Dedifferentiated amniotic fluid mesenchymal stem cell (primary cell): Measurements from ENCODE around the gene MAP3K19.

ENCODE experiments used
- DNase-seq: peaks from one replicate; pipeline ENCODE4 v3.0.0-alpha.2; 2016; ENCODE audit errors: extremely low spot score

MAP3K19 gene

DNA sequence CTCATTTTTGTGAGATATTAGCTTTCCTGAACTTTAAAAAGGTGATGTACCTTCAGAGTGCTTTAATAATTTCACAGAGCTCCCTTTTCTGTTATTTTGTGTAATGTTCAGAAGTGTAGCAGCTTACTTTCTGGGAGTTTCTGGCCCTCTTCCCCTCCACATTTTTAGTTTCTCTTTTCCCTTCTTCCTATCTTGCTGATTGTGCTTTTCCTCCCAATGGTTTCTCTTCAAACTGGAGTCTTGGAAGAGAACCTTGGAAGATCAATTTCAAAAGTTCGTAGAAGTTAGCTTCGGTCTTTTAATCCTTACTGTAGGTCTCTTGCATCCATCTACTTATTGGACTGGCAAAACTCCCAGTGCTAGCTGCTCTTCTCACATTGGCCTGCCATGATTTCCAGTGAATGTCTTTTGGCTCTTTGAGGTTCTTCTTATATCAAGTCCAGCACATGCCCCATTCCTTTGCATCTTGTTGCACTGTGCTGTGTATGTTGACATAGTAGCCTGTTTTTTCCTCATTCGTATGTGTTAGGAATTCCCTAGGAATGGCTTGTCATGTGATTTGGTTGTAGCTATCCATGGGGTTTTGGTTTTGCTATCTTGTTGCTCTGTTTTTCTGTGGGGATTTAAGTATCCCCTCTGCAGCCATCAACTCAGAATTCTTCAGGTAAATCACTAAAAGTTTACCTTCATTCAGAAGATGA, 120.9 kb downstream of the MAP3K19 start:
- DNase-seq: no peak

DNA sequence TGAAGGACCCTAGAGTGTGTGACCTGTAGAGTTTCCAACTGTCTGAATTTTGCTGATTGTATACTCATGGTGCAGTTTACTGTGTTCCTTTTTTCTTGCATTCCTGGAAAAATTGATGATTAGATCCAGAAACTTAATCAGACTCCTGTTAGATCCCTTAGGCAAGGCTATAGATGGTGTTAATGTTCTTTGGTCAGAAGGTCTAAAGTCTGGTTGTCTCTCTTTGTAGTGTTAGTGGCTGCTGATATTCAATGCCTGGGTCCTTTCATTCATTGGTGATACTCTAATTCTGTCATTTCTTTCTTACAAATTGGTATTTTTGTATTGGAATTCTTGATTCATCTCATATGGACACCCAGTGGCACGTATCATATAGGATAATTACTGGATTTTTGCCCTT, 122.3 kb downstream of the MAP3K19 start:
- no peak for DNase-seq

DNA sequence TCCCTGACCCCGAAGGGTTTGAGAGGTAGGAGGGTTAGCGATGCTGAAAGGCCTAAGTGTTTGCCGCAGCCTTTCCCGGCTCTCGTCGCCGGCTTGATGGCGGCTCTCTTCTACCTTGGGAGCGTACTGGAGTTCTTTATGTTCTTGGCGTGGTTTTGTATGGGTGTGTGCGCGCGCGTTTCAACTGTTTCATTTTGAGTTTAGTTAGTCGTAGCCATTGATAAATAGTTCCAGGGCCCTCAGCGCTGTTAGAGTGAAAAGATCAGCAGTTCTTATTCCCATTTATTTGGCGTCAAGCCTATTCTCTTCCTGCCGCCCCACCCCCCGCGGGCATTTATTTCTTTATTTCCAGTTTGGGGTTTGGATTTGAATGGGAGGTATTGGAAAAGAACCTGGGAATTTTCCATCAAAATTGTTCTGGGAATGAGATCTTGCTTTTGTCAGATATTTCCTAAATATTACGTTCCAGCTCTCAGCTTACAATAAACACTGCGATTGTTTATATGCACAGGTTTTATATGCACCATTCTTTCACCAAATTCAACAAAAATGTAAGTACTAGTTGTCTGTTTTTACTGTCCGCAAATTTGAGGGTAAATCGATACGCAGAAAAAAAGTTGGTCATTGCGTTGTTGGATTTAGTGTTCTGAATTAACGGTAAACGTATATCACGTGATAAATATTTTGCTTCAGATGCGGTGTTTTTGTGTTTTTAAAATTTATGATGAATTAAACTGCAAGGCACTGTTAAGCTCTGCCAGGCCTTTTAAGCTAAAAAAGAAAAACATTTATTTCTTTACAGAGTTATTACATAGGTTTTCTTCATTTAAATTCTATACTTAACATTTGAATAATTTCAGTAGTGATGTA, 127.7 kb downstream of the MAP3K19 start:
- DNase-seq: no peak

DNA sequence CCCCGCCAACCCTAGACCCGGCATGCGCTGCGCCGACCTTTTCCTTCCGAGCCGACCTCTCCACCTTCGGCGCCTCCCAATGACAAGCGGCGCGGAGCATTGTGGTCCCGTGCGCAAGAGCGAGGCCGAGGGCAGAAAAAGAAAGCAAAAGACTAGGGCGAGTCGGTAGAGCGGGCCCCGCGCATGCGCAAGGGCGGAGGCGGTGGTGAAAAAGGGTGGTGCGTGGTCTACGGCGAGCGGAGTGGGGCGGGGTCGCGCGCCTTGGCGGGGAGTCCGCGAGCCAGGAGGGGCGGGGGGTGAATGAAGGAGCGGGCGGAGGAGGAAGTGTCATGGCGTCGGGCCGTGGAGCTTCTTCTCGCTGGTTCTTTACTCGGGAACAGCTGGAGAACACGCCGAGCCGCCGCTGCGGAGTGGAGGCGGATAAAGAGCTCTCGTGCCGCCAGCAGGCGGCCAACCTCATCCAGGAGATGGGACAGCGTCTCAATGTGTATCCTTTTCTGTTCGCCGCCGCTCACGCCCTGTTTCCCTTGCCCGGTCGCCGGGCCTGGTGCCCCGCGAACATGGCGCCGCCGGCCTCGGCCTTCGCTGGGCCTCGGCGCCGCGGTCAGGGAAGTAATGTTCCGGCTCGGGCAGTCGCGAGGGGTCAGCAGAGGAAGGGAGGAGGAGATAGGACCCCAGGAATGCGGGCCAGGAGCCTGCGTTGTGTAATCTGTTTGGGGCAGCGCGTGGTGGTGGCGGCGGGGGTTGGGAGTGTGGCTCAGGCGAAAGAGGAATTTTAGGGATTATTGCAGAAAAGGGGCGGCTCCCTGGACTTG, 128.5 kb downstream of the MAP3K19 start, which contains the start of gene CCNT2:
Gene CCNT2, plus strand, starts transcription at position 297 of the 815 bp plus-strand sequence. Its CDS starts 33 bp downstream, at position 330.
- peak; percentile 99 for DNase-seq

DNA sequence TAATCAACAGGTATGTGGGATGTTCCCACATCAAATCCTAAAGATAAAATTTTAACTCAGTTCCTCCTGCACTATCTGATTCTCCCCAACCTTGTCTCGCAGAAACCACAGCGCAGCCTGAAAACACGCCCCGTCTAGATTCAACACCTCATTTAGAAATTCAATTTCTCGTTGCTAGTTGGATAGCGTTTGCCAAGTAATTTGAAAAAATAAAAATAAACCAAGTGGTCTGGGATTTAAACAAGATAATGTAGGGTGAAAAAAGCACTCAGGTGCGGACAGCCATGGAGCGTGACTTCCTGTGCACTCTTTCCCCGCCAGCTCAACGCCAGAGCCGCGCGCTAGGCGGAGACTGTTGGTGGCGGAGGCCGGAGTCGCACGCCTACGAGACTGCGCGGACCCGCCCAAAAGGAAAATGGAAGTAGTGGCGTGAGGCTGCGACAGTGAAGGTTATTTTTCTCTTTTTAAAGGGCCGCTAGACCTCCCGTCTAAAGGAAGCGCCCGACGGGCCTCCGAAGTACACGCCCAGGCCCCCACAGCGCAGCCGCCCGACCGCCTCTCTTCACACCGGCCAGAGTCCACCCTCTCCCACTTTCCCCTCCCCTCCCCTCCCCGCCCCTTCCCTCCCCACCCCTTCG, 129.2 kb downstream of the MAP3K19 start:
- DNase-seq: peak; percentile 93

DNA sequence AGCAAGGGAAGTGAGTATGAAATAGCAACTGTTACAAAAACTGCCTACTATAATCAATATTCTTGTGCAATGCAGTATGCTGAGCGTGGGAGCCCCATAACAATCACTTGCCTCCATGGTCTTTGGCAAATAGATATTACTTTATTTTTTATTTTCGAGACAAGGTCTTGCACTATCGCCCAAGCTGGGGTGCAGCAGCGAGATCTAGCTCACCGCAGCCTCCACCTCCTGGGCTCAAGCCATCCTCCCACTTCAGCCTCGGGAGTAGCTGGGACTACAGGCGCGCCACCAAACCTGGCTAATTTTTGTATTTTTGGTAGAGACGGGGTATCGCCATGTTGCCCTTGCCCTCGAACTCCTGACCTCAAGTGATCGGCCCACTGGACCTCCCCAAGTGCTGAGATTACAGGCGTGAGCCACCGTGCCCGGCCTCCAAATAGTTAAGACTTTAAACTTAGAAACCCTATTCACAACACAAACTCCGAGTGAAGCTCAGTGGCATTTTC, 129.8 kb downstream of the MAP3K19 start:
- no peak for DNase-seq
